MM.1S (cell line): ENCODE data around the gene REC8.

Experiments used
- CTCF ChIP-seq: fragments of 300-600 bp; sonication (generic); IDR thresholded peaks from 2 replicates; pipeline ENCODE4 v1.5.1; 2016; ENCODE audit warnings: antibody characterized with exemption, low read length, mixed read lengths
- EZH2 ChIP-seq: fragments of 300-600 bp; sonication (generic); optimal IDR thresholded peaks from 2 replicates; pipeline ENCODE3; 2017; ENCODE audit warnings: low read depth, mild to moderate bottlenecking, antibody characterized with exemption, low read length, mixed read lengths
- EZH2phosphoT487 ChIP-seq: fragments of 300-600 bp; sonication (generic); IDR thresholded peaks from 2 replicates; pipeline ENCODE4 v1.6.1; 2018; ENCODE audit warnings: antibody characterized with exemption, low read length

DNA sequence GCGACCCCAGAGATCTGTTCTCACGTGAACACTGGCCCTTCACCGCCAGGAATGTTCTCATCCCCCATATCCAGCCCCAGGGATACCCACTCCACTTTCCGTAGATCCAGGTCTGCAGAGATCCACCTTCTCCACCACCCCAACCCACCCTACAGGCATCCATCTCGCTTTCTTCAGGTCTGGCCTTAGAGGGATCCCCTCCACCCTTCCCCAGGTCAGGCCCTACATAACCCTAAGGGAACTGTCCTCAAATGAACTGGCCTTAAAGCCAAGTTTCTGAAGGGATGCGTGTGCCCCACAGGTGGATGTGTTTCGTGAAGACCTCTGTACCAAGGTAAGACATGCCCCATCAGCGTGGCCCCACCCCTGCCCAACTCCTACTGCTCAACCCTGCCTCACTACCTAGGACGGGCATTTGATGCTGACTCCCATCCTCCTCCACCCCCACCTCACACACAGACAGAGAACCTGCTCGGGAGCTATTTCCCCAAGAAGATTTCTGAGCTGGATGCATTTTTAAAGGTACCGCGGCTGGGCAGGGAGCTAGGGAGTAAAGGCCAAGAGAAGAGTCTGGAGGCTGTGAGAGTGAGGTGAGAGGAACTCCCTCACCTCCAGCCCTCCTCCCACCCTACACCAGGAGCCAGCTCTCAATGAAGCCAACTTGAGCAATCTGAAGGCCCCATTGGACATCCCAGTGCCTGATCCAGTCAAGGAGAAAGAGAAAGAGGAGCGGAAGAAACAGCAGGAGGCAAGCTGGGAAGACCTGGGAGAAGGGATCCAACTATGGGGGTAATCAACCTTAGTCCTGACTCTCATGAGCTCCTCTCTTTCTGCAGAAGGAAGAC, 35.0 kb upstream of the REC8 start:
- TF ChIP-seq CTCF, result no peak
- TF ChIP-seq EZH2, result no peak
- no peak for TF ChIP-seq EZH2phosphoT487
